WI38 (cell line): ENCODE data around the gene TMEM212.
"Not testable (repeated sequence)": the region's sequence is repeated elsewhere in the genome, so short reads cannot be mapped to it uniquely, and the experiment has no call there.

Source experiments
- H3K4me3 ChIP-seq: 2 replicates; pipeline ENCODE4 v1.5.1; 2011; ENCODE audit warnings: low read depth, mild to moderate bottlenecking, control low read depth, low read length
- CTCF ChIP-seq: IDR thresholded peaks from 2 replicates; pipeline ENCODE4 v1.5.1; 2012; ENCODE audit warnings: low read depth, mild to moderate bottlenecking, control low read depth, low read length

TMEM212 gene

DNA sequence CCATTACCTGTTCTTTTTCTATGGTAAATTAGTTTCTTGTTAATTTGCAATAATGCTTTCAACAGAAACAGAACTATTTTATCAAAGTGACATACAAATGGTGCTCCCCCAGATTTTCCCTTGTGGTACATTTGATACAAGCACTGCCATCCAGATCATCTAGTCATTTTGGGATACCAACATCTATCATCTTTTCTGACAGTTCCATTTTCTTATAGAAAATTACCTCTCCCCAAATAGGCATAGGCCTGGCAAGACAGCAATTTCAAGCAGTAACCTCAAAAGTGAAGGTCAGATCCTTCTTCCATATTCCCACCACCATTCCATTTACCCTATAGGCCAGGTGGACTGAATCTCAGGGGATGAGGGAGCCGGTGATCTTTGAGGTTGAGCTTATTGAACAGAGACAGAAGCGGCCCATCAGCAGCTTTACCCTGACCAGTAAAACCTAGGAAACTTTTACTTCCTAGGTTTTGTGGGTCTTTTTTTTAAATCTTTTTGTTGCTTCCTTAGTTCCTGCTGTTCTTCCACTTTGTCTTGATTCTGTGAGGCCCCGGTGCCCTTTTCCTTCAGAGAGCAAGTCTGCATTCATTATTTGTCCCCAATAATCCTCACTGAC is 29.8 kb upstream of the TMEM212 start:
- no peak overlapping the region for H3K4me3 ChIP-seq
- TF ChIP-seq CTCF, result no peak

DNA sequence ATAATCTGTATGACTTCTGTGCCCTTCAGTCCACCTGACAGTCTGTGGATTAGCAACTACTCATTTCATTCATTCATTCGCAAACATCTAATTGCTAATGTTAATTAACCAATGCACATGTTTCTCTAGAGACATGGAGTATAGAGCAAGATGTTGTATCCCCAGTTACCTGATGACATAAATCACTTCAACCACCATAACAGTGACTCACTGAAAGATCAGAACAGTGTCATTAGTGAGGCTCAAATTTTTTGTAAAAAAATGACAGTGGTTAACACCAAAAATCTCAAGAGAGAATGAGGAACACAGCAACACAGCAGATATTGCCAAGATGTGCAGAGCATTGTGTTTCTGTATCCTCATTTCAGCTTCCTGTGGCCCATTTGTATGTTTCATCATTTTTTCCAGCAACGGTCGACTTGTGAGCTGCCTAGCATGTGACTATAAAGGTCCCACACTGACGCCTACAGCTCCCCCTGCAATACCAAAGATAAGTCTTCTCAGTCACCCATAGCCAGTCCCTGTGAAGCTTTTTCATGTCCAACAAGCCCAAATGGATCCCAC is 29.2 kb upstream of the TMEM212 start:
- no peak for TF ChIP-seq CTCF
- no peak overlapping the region for H3K4me3 ChIP-seq

DNA sequence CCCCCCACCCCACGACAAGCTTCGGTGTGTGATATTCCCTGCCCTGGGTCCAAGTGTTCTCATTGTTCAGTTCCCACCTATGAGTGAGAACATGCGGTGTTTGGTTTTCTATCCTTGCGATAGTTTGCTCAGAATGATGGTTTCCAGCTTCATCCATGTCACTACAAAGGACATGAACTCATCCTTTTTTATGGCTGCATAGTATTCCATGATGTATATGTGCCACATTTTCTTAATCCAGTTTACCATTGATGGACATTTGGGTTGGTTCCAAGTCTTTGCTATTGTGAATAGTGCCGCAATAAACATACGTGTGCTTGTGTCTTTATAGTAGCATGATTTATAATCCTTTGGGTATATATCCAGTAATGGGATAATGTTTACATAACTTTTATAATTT is 28.5 kb upstream of the TMEM212 start:
- not testable (repeated sequence) for H3K4me3 ChIP-seq

DNA sequence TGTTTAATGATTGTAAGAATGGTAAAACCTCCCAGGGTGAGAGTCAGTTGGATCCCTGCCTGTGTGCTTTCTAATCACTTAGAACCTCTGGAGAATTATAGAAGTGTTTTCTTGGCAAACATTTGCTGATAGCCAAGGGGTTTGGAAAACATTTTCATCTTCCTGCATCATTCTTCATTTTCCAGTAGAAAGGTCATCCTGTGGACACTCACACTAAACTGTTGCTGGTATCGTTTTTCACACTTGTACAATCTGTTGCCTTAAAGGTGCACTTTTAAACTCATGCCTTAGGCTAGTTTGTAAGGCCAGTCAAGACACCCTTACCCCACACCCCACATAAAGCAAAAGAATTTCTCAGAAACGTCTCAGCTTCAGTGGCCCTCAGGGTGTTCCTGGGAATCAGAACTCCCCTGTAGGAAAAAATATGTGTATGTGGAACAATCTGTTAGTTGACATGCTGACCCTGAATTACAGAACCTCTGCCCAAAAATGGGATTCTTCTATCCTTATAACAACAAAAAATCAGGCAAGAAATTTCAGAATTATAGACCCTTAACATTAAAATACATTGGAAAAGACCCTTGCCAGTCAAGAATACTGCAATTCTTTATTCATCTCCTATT is 27.1 kb upstream of the TMEM212 start:
- no peak overlapping the region for H3K4me3 ChIP-seq
- no peak for TF ChIP-seq CTCF

- H3K4me3 ChIP-seq, result no peak overlapping the region
- TF ChIP-seq CTCF, result no peak
Observed at GRCh38 chr3:171817074-171817800, 25.9 kb upstream of the TMEM212 start.

DNA sequence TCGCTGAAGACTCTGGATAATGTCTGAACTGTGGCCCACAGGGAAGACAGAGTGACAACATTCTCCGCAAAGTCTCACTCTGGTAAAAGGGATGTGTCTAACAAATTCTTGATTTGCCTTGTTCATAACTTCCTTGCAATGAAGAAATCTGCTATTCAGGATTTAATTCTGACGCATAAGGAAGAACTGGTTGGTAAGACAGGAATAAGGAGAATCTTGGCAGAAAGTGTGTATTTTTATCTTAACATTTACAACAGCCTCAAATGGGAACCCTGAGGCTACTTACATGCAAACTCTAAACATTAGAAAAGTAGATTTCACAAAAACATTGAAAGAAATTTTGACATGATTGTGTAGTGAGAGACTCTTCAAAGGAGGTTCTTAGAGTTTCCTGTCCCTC is 22.1 kb upstream of the TMEM212 start:
- H3K4me3 ChIP-seq, result no peak overlapping the region
- no peak for TF ChIP-seq CTCF

GRCh38 chr3:171821778-171822358 is 21.3 kb upstream of the TMEM212 start:
- H3K4me3 ChIP-seq, result no peak overlapping the region
- no peak for TF ChIP-seq CTCF
